Activated naive CD4-positive, alpha-beta T cell treated with anti-CD3 and anti-CD28 coated beads, Interleukin-2, amount 50 U/mL, for 72 hours (primary cell): ENCODE measurements around the gene ADARB2. TPM values are rescaled to one million over a fixed set of nuclear protein-coding genes. Genes with fewer than 3 reads are reported as not detected.

Experiments used
- ATAC-seq, 2 donors: fragments of 150-1000 bp; cut with Tn5 transposase; 2 replicates each; pipeline ENCODE4 v1.10.0; 2021; ENCODE audit warnings: mild to moderate bottlenecking in 2 of 2, moderate library complexity in 2 of 2
- DNase-seq, 2 donors: peaks; one replicate each; pipeline ENCODE4 v3.0.0; 2021 to 2022; ENCODE audit warnings: low spot score in 2 of 2
- H3K27ac Mint-ChIP-seq, 2 donors: one replicate each; pipeline ENCODE4 v1.8.0; 2022; ENCODE audit warnings: mild to moderate bottlenecking in 2 of 2, mixed read lengths in 2 of 2
- H3K36me3 Mint-ChIP-seq, 2 donors: one replicate each; pipeline ENCODE4 v1.8.0; 2022; ENCODE audit warnings: mixed read lengths in 2 of 2
- H3K9me3 Mint-ChIP-seq, 2 donors: one replicate each; pipeline ENCODE4 v1.8.0; 2022; ENCODE audit warnings: mixed read lengths in 2 of 2
- total RNA-seq, 2 donors: library from RNA; stranded (reverse); gene quantifications; one replicate each; pipeline ENCODE4 v1.2.3, GENCODE V29; 2022

ADARB2 gene
- total RNA-seq, 2 donors from 2014 or later, result 0.27 TPM; not detected in 1

GRCh38 chr10:1605999-1606940 lies 131.1 kb downstream of the ADARB2 start:
- ATAC-seq (no peak), DNase-seq (no peak)
- no peak overlapping the region for H3K27ac Mint-ChIP-seq
- H3K36me3 Mint-ChIP-seq, result no peaks in the 10 kb centered on the region
- no peaks in the 10 kb centered on the region for H3K9me3 Mint-ChIP-seq

GRCh38 chr10:1605121-1605520 lies 132.2 kb downstream of the ADARB2 start:
- no peak for DNase-seq
- no peak overlapping the region for H3K27ac Mint-ChIP-seq
- no peaks in the 10 kb centered on the region for H3K9me3 Mint-ChIP-seq
- H3K36me3 Mint-ChIP-seq, result no peaks in the 10 kb centered on the region
- no peak for ATAC-seq

GRCh38 chr10:1604246-1604645 lies 133.1 kb downstream of the ADARB2 start:
- Mint-ChIP-seq H3K36me3 (no peaks in the 10 kb centered on the region), H3K9me3 (no peaks in the 10 kb centered on the region), H3K27ac (no peak overlapping the region)
- DNase-seq (no peak), ATAC-seq (no peak)

GRCh38 chr10:1603181-1603580 lies 134.1 kb downstream of the ADARB2 start:
- no peak for ATAC-seq
- H3K9me3 Mint-ChIP-seq, result no peaks in the 10 kb centered on the region
- no peaks in the 10 kb centered on the region for H3K36me3 Mint-ChIP-seq
- H3K27ac Mint-ChIP-seq, result no peak overlapping the region
- DNase-seq, result no peak

- H3K9me3 Mint-ChIP-seq, result no peaks in the 10 kb centered on the region
- H3K27ac Mint-ChIP-seq, result no peak overlapping the region
- DNase-seq (no peak), ATAC-seq (no peak)
- no peaks in the 10 kb centered on the region for H3K36me3 Mint-ChIP-seq
These were observed 135.3 kb downstream of the ADARB2 start for GRCh38 chr10:1602037-1602484.

GRCh38 chr10:1601406-1601805 lies 135.9 kb downstream of the ADARB2 start:
- Mint-ChIP-seq H3K36me3 (no peaks in the 10 kb centered on the region), H3K27ac (no peak overlapping the region), H3K9me3 (no peaks in the 10 kb centered on the region)
- DNase-seq (no peak), ATAC-seq (no peak)

GRCh38 chr10:1600861-1601260 lies 136.5 kb downstream of the ADARB2 start:
- no peaks in the 10 kb centered on the region for H3K9me3 Mint-ChIP-seq
- ATAC-seq (no peak), DNase-seq (no peak)
- H3K27ac Mint-ChIP-seq, result no peak overlapping the region
- H3K36me3 Mint-ChIP-seq, result no peaks in the 10 kb centered on the region

- ATAC-seq (no peak), DNase-seq (no peak)
- peak overlapping the region in 1 of 2 donors; percentile 44 for H3K27ac Mint-ChIP-seq
- no peaks in the 10 kb centered on the region for H3K9me3 Mint-ChIP-seq
- H3K36me3 Mint-ChIP-seq, result no peaks in the 10 kb centered on the region
These were observed 138.8 kb downstream of the ADARB2 start for GRCh38 chr10:1598393-1599153.

GRCh38 chr10:1597370-1598146 lies 139.8 kb downstream of the ADARB2 start:
- H3K27ac Mint-ChIP-seq, result no peak overlapping the region
- no peaks in the 10 kb centered on the region for H3K36me3 Mint-ChIP-seq
- ATAC-seq, result no peak
- H3K9me3 Mint-ChIP-seq, result no peaks in the 10 kb centered on the region
- no peak for DNase-seq

GRCh38 chr10:1596482-1597099 lies 140.7 kb downstream of the ADARB2 start:
- ATAC-seq, result no peak
- Mint-ChIP-seq H3K9me3 (no peaks in the 10 kb centered on the region), H3K27ac (no peak overlapping the region), H3K36me3 (no peaks in the 10 kb centered on the region)
- no peak for DNase-seq

GRCh38 chr10:1595726-1596125 lies 141.6 kb downstream of the ADARB2 start:
- H3K27ac Mint-ChIP-seq, result no peak overlapping the region
- H3K36me3 Mint-ChIP-seq, result no peaks in the 10 kb centered on the region
- no peak for DNase-seq
- ATAC-seq, result no peak
- no peaks in the 10 kb centered on the region for H3K9me3 Mint-ChIP-seq

GRCh38 chr10:1595242-1595600 lies 142.1 kb downstream of the ADARB2 start:
- Mint-ChIP-seq H3K27ac (no peak overlapping the region), H3K9me3 (no peaks in the 10 kb centered on the region), H3K36me3 (no peaks in the 10 kb centered on the region)
- DNase-seq (no peak), ATAC-seq (no peak)

- H3K36me3 Mint-ChIP-seq, result no peaks in the 10 kb centered on the region
- H3K9me3 Mint-ChIP-seq, result no peaks in the 10 kb centered on the region
- no peak overlapping the region for H3K27ac Mint-ChIP-seq
- ATAC-seq (no peak), DNase-seq (no peak)
These were observed 142.7 kb downstream of the ADARB2 start for GRCh38 chr10:1594372-1595241.

GRCh38 chr10:1591742-1592141 lies 145.6 kb downstream of the ADARB2 start:
- DNase-seq, result no peak
- peaks cover 4 to 11% of the 10 kb centered on the region in 2 donors for H3K9me3 Mint-ChIP-seq
- peaks cover 0 to 8% of the 10 kb centered on the region in 2 donors for H3K36me3 Mint-ChIP-seq
- ATAC-seq, result no peak
- H3K27ac Mint-ChIP-seq, result no peak overlapping the region

GRCh38 chr10:1591045-1591444 lies 146.3 kb downstream of the ADARB2 start:
- Mint-ChIP-seq H3K9me3 (peaks cover 4 to 11% of the 10 kb centered on the region in 2 donors), H3K27ac (no peak overlapping the region), H3K36me3 (peaks cover 0 to 8% of the 10 kb centered on the region in 2 donors)
- ATAC-seq (no peak), DNase-seq (no peak)

GRCh38 chr10:1589257-1589656 lies 148.1 kb downstream of the ADARB2 start:
- DNase-seq, result no peak
- H3K9me3 Mint-ChIP-seq, result peaks cover 4 to 11% of the 10 kb centered on the region in 2 donors
- no peak for ATAC-seq
- no peak overlapping the region for H3K27ac Mint-ChIP-seq
- peaks cover 0 to 8% of the 10 kb centered on the region in 2 donors for H3K36me3 Mint-ChIP-seq
